Hematopoietic multipotent progenitor cell treated with erythropoietin and hydrocortisone succinate and interleukin-3 and kit ligand, for 8 days (in vitro differentiated cells): ENCODE results near the gene ITIH5.
A peak's percentile ranks its signal among the peaks of the same experiment; 100 is the strongest.
"Not testable (repeated sequence)": the region's sequence is repeated elsewhere in the genome, so short reads cannot be mapped to it uniquely, and the experiment has no call there.

Experiments used
- DNase-seq: peaks from one replicate; pipeline ENCODE4 v3.0.0-alpha.2; 2015

Gene ITIH5

DNA sequence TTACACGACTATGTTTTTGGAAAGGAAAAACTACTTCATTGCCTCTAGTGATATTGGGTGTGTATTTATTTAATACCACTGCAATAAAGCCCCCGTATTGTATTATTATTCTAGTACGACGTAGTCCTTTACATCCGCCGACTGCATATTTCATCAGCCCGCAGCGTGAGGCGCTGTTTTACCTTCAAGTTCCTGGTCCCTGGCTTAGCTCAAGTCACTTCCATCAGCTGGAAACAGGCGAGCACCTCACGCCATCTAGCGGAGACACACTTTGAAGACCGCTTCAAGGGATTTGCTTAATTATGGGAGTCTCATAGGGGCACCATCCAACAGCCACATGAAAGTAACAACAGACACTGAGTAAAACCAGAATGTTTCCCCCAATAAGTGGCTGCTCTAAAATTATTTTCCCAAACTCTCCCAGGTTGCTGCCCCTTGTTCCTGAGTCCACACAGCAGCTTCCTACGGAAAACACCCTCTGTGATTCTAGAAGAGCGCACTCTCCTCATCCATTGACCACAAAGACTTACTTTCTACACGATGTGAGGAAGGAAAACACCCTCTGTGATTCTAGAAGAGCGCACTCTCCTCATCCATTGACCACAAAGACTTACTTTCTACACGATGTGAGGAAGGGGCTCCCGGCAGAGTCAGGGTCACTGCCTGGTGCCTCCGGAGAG lies 20.6 kb upstream of the ITIH5 start:
- DNase-seq: peak; percentile 88

GRCh38 chr10:7686351-7687171 lies 19.8 kb upstream of the ITIH5 start:
- no peak for DNase-seq

DNA sequence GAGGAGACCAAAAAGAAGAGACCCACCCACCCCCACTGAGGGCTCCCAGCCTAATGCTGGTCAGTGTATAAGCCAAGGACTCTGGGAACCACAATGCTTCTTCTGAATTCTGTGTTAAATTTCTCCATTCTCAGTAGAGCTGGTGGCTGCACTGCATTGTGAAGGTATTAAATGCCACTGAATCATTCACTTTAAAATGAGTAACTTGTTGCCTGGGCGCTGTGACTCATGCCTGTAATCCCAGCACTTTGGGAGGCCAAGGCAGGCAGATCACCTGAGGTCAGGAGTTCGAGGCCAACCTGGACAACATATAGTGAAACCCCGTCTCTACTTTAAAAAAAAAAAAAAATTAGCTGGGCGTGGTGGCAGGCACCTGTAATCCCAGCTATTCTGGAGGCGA lies 13.3 kb upstream of the ITIH5 start:
- not testable (repeated sequence) for DNase-seq

- DNase-seq: no peak
Observed at GRCh38 chr10:7679256-7679655, 12.5 kb upstream of the ITIH5 start.

GRCh38 chr10:7672341-7673134 lies 5.8 kb upstream of the ITIH5 start:
- DNase-seq: no peak

GRCh38 chr10:7670157-7670556 lies 3.4 kb upstream of the ITIH5 start:
- no peak for DNase-seq

- DNase-seq: no peak
Observed at GRCh38 chr10:7667262-7668141, 736 bp upstream of the ITIH5 start.

DNA sequence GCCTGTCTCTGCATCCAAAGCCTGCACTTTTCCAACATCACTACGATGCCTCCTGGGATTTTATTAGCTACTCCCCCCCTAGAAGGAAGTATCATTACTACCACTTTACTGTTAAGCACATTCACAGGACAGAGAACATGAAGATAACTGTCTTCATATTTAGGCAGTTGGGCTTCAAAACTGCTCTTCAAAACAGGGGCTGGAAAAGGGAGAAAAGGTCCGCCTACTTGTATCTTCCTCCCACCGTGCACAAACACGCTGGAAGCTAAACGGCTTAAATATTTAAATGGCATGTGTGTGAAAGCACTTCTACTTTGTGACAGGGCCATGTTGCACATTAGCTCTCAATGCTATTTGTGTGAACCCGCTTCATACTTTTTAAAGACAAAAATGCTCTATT lies 999 bp downstream of the ITIH5 start:
- DNase-seq: no peak

GRCh38 chr10:7664707-7665106 lies 2.1 kb downstream of the ITIH5 start:
- no peak for DNase-seq

DNA sequence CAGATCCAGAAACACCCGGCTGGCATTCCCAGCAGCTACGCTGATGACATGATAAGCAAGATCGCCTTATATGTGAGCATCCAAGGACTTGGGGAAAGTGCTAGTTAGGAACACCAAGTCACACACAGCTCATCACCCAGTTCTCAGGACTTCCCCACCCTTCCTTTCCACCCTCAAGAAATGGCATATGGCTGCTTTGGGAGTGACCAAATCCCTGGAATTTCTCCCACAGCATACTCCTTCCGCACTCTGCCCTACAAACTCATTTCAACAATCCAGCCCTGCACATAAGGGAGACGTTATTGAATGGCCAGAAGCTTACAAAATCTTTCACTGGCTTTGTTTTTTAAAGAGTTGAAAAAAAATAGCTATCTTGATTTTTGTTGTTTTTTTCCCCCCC lies 4.2 kb downstream of the ITIH5 start:
- DNase-seq: no peak

DNA sequence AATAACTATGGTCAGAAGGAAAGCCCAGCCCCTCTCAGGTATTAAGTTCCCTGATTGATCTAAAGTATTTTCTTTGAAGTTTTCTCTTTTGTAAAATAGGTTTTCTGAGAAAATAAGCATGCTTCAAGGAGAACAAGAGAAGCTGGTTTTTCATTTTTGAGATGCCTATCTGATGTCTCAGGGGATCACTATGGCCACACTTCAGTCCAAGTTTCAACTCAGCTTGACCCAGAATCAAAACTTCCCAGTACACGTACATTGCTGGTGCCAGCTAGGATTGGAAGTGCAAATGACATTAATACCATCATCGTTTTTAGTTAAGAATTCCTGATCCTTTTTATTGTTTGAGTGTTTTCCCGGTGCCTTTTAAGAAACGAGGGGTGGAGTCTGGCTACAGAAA lies 7.2 kb downstream of the ITIH5 start:
- DNase-seq: no peak

- no peak for DNase-seq
Observed at GRCh38 chr10:7657552-7657951, 9.2 kb downstream of the ITIH5 start.

- DNase-seq: not testable (repeated sequence)
Observed at GRCh38 chr10:7657079-7657478, 9.7 kb downstream of the ITIH5 start.

DNA sequence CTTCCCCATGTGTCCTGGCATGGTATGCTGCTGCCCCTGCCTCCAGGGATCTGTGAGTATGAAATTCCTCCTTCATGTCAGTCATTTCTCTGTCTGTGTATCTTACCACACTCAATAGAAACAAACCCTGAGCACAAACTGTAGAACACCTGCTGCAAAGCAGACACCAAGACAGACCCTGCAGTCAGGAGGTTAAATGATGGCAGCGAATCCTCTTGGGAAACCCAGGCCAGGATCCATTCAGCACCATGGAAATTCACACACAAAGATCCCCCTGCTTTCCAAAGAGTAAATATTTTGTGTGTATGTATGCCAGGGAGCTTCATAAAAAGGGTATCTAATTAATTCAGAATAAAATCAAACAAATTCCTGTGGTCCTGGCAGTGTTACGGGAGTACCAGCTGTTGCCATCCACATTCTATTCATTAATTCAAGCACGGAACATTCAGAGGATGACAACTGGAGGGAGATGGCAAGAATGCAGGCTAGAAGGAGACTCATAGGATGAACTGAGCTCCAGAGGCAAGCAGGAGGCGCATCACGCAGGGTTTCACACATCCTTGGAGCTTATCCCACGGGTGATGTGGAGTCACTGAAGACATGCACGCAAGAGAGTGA lies 14.8 kb downstream of the ITIH5 start:
- no peak for DNase-seq

GRCh38 chr10:7649673-7650300 lies 17.0 kb downstream of the ITIH5 start:
- no peak for DNase-seq

DNA sequence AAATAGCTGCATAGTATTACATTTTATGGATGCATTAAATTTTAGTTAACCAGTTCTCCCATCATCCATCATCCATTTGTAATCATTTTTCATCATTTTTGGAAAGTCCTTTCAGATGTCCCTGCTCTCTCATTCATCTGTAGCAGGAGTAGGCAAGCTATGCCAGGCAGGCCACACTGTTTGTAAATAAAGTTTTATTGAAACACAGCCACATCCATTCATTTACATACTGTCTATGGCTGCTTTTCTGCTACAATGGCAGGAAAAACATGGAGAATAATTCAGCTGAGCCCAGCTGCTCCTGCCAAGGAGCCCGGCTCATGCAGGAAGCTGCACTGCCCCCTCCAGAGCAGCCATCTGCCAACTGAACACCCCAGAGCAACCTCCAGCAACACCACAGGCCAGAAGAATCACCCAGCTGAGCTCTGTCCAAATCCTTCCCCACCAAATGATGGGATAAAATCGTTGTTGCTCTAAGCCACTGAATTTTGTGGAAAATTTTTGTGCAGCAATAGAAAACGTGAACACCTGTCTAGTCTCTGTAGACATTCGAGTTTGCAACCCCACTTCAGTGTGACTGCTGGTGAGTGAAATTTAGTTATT lies 19.6 kb downstream of the ITIH5 start:
- DNase-seq: no peak

- DNase-seq: no peak
Observed at GRCh38 chr10:7642491-7643011, 24.2 kb downstream of the ITIH5 start.

GRCh38 chr10:7635408-7636125 lies 31.2 kb downstream of the ITIH5 start:
- DNase-seq: no peak

DNA sequence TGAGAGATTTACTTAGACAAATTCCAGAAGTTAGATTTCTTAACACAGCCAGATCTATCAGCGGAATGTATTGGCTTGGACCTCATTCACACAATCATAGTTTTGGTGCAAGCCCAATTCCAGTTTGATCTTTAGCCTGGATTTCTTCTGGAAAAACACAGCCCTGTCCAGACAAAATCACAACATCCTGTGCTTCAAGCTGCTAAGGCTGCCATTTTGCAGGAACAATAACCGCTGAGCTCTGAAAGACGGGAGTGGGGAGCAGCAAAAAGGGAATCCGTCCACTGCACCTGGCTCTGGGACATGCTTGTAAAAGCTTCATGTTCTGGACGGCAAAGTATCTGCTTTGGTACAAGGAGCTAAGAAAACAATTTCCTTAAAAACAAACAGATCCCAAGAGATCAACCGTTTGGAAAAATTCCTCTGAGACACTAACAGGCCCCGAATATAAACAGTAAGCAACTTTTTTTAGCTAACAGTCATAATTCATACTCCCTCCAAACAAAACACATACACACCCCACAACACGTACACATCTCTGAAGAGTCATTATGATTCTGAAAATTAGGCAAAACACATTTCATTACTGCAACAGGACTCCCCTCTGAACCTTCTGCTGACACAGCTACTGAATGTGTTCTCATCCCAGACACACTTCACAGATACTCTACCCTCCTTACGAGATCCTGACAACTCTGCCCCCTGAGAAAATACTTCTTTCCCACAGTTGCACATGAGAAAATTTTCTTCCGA lies 32.4 kb downstream of the ITIH5 start:
- DNase-seq: no peak

DNA sequence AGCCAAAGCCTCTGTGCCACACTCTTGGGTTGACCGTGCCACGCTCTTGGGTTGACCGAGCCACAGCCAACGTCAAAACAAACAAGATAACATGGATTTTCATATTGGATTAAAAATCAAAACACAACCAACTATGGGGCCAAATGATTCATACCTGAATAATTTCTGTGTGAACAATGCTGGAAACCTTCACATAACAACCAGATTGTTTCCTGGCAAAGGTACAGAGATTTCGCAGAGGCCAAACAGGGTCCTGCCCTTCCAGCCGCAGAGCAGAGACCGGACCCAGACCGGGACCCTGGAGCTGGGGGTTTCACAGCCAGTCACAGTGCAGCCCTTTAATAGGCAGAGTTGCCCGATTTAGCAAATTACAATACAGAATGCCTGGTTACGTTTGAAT lies 40.5 kb downstream of the ITIH5 start:
- DNase-seq: no peak
